Stimulated activated CD4-positive, alpha-beta T cell treated with anti-CD3 and anti-CD28 coated beads, Interleukin-15, amount 100 ng/mL, for 48 hours (primary cell): ENCODE data around the gene SPAAR.
"Not testable (repeated sequence)": the region's sequence is repeated elsewhere in the genome, so short reads cannot be mapped to it uniquely, and the experiment has no call there.

Experiments
- DNase-seq, 2 donors: peaks; one replicate each; pipeline ENCODE4 v3.0.0-alpha.2; 2020; ENCODE audit warnings: low read depth in 2 of 2

SPAAR gene, protein sequence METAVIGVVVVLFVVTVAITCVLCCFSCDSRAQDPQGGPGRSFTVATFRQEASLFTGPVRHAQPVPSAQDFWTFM

DNA sequence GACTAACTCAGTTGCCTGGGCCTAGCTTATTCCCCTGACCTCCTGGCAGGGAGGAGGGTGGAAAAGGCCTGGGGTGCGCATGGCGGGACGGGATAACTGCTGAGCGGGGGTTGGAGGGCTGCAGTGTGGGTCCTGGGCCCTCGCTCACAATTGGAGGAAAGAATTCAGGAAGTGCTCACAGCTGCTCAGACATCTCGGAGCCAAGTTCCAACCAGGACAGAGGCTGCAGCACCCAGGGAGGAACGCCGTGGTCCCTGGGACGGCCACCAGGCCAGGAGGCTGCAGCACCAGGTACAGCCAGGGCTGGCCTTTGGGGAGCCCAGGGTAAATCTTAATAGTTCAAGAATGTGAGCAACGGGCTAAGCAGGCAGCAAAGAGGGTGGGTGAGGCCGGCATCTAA lies at the start of gene SPAAR:
SPAAR (plus strand) TSS at position 217 of the 400 bp plus-strand sequence. CDS start 974 bp downstream, outside the sequence.
- DNase-seq: no peak

DNA sequence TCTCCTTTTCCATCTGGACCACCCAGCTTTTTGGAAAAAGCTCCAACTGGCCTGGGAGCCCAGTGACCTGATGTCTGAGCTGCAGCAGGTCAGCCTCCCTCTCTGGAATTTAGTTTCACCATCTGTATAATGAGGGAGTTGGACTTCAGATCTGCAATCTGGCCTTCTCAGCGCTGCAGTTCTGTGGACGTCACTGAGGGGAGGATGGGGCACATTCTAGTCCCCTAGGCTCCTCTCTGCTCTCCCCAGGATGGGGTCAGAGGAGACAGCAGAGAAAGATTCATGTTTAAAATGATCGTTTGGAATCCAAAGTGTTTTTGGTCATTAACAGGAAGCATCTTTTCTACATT lies 49.3 kb upstream of the SPAAR start:
- DNase-seq: no peak

DNA sequence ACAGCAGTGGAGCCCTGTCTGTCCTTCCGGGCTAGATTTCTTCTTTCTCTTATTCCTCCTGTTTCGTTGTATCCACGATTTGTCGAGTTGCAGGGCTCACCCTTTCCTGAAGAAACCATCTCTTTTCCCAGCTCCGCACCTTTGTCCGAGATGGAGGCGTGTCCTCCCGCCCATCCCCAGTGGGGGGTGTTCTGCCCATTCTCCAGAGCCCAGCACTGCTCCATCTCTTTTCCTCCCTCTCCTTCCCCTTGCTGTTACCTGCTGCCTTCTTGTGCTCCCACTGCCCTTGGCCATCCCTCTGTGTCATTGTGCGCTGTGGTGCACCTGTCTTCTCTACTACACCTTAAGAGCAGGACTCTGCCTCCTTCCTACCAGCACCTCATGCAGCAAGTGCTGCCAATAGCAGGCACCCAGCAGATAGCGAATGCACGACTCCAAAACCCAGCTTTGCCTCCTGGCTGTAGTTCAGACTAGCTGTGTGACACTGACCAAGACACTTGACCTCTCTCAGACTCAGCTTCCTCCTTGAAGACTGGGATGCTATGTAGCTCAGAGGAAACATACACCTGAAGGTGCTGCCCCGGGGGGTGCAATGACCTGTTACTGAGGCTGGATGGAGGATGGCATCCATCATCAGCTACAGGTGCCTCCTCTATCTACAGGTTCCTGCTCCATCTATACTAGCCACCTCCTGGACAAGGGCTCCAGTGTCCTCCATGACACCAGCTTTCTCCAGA lies 48.0 kb upstream of the SPAAR start:
- DNase-seq: no peak

DNA sequence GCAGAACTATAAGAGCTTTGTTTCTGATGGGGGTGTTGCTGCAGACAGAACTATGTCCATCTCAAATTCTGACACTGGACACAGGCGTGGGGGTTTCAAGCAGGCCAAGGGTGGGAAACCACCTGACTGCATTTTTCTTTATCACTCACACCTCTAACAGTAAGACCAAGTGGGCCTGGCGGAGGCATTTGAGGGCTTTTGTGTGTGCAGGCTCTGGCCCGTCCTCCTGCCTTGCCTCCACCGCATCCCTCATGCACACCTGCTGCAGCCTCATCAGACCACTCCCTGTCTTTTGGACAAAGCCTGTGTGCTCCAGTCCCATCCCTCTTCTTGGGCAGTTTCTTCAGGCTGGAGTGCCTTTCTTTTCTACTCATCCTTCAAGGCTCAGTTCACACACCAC lies 47.0 kb upstream of the SPAAR start:
- no peak for DNase-seq

DNA sequence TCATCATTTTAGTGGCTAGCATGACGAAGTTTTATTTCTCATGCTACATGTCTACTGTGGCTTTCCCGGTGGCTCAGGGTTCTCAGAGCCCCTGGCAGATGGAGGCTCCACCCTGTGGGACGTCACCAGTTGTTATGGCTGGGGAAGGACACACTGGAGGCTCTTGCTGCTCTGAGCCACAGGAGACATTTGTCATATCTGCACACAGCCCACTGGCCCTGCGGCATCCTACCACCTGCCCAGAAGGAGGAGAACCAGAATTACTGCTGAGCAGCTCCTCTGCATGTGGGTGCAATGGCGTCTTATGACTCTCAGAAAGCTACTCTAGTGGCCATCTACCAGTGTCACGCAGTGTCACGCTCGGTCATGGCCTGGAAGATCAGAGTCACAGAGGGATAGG lies 45.7 kb upstream of the SPAAR start:
- DNase-seq: no peak

DNA sequence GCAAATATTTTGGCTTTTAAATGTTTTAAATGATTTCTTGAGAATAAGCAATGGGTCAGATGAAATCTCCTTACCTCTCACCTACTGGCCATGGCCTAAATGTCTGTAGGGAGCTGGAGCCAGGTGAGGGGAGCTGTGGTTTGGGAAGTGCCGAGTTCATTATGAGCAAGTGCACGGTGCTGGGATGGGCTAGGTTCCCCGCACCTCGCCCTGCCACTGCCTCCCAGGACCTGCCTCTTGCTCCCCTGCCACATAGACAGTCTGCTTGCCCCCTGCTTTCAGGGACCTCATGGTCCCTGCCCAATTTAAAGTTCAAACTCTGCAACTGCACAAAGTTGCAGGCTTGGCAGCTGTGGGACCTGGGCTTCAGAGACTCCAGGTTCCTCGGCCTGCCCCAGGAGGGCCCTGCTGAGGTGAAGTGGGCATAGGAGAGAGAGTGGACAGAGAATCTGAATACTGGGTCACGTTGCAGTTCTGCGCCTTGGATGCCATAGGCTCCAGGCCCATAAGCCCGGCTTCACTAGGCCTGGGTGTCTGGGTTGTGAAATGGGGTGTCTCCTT lies 44.5 kb upstream of the SPAAR start:
- no peak for DNase-seq

DNA sequence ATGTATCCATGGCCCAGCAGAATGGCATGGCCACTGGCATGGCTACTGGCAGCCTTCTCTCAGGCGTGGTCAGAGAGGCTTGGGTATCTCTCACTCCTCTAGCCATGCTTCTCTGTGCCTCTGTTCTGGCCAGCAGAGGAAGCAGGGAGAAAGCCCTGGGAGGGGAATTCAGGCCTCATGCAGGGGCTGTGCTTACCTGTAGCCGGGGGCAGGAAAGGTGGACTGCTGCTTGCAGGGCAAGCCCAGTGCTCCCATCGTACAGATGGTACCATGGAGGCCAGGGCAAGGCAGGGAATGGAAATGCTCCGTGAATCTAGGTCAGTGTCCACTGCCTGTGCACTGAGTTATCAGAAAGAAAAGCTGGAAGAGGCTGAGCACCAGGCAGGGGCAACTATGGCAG lies 41.8 kb upstream of the SPAAR start:
- DNase-seq: no peak

DNA sequence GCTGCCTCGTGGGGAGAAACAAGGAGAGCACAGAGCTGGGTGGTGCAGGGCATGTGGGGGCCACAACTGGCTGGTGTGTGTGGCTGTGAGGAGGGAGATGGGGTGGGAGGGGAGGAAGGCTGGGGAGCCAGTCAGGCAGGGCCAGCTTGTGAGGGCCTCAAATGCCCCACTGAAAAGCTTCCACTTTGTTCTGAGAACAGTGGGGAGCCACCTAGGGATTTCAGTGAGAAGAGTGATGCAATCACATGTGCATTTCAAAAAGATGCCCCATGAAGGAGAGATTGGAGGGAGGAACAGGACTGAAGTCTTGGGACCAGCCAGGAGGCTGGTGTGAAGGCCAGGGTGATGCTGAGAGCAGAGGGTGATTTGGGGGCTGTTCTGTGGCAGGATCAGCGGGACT lies 40.4 kb upstream of the SPAAR start:
- DNase-seq: no peak

DNA sequence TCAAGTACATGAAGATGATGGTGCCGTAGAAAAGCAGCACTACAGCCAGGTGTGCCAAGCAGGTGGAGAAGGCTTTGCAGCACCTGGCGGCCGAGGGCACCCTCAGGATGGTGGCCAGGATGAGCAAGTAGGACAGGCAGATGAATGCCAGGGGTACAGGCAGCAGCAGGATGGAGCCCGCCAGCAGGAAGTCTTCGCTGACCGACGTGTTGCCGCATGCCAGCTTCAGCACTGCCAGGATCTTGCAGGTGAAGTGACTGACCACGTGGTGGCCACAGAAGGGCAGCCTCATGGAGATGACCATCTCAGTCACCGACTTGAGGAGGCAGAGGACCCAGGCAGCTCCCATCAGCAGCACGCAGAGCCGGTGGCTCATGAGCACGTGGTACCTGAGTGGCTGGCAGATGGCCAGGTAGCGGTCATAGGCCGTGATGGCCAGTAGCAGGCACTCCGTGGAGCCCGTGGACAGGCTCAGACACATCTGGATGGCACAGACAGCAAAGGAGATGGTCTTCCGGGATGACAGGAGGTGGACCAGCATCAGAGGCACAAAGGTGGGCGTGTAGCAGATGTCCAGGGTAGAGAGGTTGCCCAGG lies 39.6 kb upstream of the SPAAR start:
- no peak for DNase-seq

DNA sequence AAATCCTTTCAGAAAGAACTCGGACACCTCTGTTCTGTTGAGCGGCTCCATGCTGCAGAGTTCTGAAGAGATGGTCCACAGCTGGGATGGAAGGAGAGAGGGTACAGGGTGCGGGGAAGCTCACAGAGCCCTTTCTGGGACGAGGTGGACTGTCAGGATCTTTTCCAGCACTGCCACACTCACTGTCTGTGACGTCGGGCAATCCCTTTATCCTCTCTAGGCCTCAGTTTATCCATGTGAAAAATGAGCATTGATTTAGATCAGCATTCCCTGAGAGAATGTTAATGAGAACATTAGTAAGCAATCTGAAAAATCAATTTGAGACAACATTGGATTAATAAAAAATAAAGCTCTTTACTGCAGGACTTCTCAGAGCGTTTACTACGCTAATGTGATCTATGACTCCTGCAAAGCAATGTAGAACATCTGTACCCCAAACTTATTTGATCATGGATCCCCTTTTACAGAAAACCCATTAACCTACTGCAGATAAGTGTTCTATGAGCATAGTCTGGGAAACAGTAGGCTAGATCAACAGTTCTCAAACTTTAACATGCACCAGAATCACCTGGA lies 38.9 kb upstream of the SPAAR start, which contains the start of gene OR13J1:
OR13J1 (minus strand) TSS at position 51 of the 573 bp plus-strand sequence; CDS start at position 51, 0 bp downstream.
- no peak for DNase-seq

DNA sequence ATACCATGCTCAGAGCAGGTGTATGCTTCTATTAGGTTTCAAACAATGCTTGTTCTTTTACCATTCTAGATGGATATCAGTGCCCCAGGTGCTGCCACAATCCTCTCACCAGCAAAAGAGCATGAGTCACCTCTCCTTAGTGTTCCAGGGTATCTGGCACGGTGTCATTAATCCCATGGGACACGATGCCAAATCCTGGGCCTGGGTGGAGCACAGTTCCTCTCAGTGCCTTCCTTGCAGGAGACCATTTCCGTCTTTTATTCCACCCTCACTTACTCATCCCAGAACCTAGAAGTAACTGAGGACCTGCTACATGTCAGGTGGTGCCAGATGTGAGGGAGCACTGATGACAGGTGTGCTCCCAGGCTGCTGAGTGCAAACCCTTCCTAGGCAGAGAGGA lies 37.7 kb upstream of the SPAAR start:
- no peak for DNase-seq

DNA sequence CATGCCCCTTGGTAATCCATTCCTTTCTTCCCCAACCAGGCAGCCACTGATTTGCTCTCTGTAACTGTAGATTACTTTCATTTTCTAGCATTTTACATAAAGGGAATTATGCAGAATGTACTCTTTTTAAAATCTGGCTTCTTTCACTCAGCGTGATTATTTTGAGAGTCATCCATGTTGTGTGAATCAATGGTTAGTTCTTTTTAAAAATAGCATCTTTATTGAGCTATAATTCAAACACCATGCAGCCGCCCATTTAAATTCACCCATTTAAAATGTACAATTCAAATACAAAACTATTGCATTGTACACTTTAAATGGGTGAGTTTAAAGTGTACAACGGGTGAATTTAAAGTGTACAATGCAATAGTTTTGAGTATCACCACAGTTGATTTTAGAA lies 36.8 kb upstream of the SPAAR start:
- DNase-seq: no peak

DNA sequence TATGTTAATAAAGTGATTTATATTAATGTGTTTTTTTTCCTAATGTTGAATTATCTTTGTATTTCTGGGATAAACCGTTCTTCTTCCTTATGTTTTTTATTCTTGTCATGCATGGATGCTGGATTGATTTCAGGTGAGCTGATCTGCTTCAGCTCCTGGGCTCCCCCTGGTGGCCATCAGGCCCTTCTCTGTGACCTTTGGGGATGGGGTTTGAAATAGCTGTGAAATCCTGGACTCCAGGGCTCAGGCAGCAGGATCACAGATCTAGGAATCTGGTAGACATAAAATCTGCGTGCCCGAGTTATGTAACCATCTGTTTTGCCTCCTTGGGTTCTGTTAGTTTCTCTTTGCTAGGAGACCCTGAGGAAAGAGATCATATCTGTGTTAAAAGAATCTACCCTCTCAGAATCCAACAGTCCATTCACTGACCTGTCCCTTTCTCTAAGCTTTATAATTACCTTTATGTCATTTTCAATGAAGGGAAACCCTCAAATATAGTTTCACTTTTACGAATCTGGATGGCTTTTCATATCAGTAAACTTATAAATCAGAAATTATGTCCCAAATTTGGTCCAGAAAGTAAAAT lies 26.9 kb upstream of the SPAAR start:
- DNase-seq: peak; percentile 59 to 66

DNA sequence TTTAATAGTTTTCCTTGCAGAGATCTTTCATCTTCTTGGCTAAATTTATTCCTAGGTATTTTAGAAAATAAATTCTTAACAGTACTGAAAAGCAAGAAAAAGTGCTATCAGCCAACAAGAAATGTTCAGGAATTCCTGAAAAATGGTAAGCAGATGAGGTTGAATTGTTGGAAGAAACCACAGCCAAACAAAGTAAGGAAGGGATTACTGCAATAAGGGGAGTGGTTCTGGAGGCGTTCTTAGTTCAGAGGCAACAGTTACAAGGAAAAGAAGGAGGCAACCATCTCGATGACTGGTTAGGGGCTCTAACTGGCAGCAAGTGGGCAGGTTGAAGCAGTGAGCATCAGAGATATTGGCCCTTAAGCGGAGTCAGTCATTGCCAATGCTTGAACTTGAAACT lies 26.3 kb upstream of the SPAAR start:
- no peak for DNase-seq

DNA sequence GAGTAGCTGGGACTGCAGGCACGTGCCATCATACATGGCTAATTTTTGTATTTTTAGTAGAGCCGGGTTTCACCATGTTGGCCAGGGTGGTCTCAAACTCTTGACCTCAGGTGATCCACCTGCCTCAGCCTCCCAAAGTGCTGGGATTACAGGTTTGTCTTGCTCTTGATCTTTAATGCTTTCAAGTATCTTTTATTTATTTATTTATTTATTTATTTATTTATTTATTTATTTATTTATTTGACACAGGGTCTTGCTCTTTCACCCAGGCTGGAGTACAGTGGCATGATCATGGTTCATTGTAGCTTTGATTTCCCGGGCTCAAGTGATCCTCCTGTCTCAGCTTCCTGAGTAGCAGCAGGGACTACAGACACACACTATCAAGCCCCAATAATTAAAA lies 24.4 kb upstream of the SPAAR start:
- DNase-seq: not testable (repeated sequence)

DNA sequence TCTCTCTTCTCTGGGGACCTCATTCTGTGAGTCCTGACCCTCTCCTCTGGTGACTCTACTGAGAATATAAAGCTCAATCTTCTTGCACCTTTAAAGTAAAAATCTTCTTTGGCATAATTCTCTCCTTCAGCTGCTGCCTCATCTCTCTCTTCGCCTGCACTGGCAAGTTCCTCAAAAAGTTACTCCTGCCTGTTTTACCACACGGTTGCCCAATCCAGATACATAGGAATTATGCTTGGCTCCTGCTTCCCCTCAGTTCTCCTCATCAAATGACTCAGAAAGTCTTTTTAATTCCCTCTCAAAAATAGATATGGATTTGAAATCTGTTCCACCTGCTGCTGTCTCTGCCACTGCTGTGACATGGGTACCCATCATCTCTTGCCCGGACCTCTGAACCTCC lies 17.6 kb upstream of the SPAAR start:
- DNase-seq: no peak

DNA sequence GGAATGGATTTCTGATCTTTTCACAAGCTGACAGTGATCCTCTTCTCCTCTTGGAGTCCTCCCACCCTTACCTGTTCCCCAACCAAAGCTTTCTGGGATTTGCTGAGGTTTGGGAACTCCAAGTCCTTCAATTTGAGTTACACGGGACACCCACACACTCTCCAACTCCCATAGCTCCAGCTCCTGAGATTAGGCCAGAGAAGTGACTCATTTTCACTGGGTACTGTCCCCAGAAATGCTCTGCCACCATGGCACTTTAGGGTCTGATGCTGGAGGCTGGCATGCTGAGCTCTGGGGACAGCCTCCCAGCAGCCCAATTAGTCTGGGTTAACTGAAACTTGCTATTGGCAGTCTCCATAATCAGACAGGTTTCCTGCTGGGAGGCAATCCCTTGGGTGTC lies 17.2 kb upstream of the SPAAR start:
- DNase-seq: no peak

DNA sequence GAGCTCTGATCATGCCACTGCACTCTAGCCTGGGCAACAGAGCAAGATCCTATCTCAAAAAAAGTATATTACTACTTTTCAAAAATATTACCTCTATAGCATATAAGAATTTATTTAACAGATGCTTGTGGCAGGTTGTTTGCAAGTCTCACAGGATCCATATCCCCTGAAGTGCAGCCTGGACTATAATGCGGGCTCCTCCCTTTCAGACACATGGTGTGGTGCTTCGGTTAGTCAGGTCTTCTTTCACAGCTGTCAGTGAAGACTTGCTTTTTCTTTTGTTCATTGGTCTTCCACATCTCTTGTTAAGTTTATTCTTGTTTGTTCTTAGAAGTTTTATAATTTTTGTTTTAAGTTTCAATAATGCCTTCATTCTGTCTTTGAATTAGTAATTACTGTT lies 12.7 kb upstream of the SPAAR start:
- no peak for DNase-seq

DNA sequence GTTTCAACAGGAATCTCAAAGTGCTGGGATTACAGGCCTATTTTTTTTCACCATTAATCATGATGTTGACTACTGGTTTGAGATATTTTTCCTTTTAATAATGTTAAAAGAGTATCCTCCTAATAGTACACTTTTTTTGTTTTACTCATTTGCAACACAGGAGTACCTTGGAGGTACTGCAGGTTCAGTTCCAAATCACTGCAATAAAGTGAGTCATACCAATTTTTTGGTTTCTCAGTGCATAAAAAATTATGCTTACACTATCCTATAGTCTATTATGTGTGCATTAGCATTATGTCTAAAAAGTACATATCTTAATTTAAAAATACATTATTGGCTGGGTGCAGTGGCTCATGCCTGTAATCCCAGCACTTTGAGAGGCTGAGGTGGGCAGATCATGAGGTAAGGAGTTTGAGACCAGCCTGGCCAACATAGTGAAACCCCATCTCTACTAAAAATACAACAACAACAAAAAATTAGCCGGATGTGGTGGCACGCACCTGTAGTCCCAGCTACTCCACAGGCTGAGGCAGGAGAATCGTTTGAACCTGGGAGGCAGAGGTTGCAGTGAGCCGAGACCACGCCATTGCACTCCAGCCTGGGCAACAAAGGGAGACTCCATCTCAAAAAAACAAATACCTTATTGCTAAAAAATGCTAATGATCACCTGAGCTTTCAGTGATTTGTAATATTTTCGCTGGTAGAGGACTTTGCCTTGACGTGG lies 11.8 kb upstream of the SPAAR start:
- not testable (repeated sequence) for DNase-seq

DNA sequence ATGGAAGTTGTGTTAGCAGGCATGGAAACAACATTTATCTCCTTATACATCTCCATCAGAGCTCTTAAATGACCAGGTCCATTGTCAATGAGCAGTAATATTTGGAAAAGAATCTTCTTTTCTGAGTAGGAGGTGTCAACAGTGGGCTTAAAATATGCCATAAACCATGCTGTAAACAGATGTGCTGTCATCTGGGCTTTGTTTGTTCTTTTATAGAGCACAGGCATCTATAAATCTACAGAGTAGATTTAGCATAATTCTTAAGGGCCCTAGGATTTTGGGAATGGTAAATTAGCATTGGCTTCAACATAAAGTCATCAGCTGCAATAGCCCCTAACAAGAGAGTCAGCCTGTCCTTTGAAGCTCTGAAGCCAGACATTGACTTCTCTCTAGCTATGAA lies 11.0 kb upstream of the SPAAR start:
- no peak for DNase-seq

DNA sequence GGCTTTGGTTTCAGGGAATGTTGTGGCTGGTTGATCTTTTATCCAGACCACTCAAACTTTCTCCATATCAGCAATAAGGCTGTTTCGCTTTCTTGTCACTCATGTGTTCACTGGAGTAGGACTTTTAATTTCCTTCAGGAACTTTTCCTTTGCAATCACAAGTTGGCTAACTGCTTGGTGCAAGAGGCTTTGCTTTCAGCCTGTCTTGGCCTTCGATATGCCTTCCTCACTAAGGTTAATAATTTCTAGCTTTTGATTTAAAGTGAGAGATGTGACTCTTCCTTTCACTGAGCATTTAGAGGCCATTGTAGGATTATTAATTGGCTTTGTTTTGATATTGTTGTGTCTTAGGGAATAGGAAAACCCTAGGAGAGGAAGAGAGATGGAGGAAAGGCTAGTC lies 10.3 kb upstream of the SPAAR start:
- no peak for DNase-seq

DNA sequence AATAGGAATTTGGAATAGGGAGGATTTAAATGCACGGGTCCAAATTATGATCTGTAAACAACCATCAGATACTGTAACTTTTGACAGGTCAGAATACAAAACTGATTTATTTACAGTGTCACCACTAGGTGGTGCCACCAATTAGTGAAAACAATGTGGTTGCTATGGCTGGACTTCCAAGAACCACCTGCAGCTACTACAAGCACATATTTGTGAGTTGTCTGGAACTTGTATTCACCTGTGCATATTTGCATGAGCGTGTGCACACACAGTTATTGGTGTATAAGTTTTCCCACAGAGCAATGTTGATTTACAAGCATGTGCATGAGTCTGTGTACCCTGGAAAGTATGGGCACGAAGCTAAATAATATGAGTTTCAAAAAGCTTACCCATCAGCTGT lies 6.2 kb upstream of the SPAAR start:
- no peak for DNase-seq
